Posterior cingulate gyrus (tissue), 11 donors: ENCODE measurements around the gene GDAP2.
"Not testable (repeated sequence)": the region's sequence is repeated elsewhere in the genome, so short reads cannot be mapped to it uniquely, and the experiment has no call there.

Source experiments
- DNase-seq, 10 donors: peaks; one replicate each; pipeline versions ENCODE4 v3.0.0 to v3.0.0-alpha.2; 2020 to 2021; ENCODE audit warnings: mixed read lengths in 3 of 10
- intact Hi-C: fragments of 100-400 bp; cut with DNase I; formaldehyde crosslinking; loops from one replicate; pipeline ENCODE4 v1.15.1; 2023

Gene GDAP2

GRCh38 chr1:117929343-117930172 lies at the start of gene GDAP2, which contains the start of gene WDR3:
Gene GDAP2 (minus strand): TSS chr1:117929621. CDS start chr1:117920357, 9,264 bp downstream.
Gene WDR3 (plus strand): TSS chr1:117929739. CDS start chr1:117933320, 3,581 bp downstream.
- intact Hi-C loops = loop anchor here (10.0 kb wide), 1 partner anchor 325 kb away; the partner anchor contains the start of gene TENT5C

GRCh38 chr1:117976381-117976780 lies 47.0 kb upstream of the GDAP2 start:
- intact Hi-C loops = no loop called here
- DNase-seq = no peak

More at GRCh38 chr1:117929343-117930172, at the start of gene GDAP2, which contains the start of gene WDR3:
- DNase-seq = peak; percentile 95 to 100 (median 98)

GRCh38 chr1:117971777-117972176 lies 42.4 kb upstream of the GDAP2 start:
- intact Hi-C loops = no loop called here

GRCh38 chr1:117970252-117970651 lies 40.8 kb upstream of the GDAP2 start:
- intact Hi-C loops = no loop called here
- DNase-seq = peak in 1 of 10 donors; percentile 9

More at GRCh38 chr1:117971777-117972176, 42.4 kb upstream of the GDAP2 start:
- DNase-seq = no peak

GRCh38 chr1:117967881-117968280 lies 38.5 kb upstream of the GDAP2 start:
- DNase-seq = no peak
- intact Hi-C loops = no loop called here

- intact Hi-C loops = no loop called here
- peak in 1 of 10 donors; percentile 2 for DNase-seq
Observed at GRCh38 chr1:117967477-117967876, 38.1 kb upstream of the GDAP2 start.

GRCh38 chr1:117964290-117965038 lies 35.0 kb upstream of the GDAP2 start:
- intact Hi-C loops = no loop called here
- DNase-seq = no peak

GRCh38 chr1:117959364-117959763 lies 29.9 kb upstream of the GDAP2 start:
- DNase-seq = no peak
- intact Hi-C loops = no loop called here

- intact Hi-C loops = no loop called here
- DNase-seq = no peak
Observed at GRCh38 chr1:117952386-117952785, 23.0 kb upstream of the GDAP2 start.

- intact Hi-C loops = no loop called here
Observed at GRCh38 chr1:117942293-117942692, 12.9 kb upstream of the GDAP2 start.

GRCh38 chr1:117933769-117934168 lies 4.3 kb upstream of the GDAP2 start:
- no peak for DNase-seq
- intact Hi-C loops = no loop called here

More at GRCh38 chr1:117942293-117942692, 12.9 kb upstream of the GDAP2 start:
- DNase-seq = no peak

- no peak for DNase-seq
- intact Hi-C loops = no loop called here
Observed at GRCh38 chr1:117932576-117932975, 3.2 kb upstream of the GDAP2 start.

GRCh38 chr1:117930484-117930883 lies 1.1 kb upstream of the GDAP2 start:
- no peak for DNase-seq

GRCh38 chr1:117930173-117930447 lies 689 bp upstream of the GDAP2 start:
- DNase-seq = no peak
- intact Hi-C loops = no loop called here

More at GRCh38 chr1:117930484-117930883, 1.1 kb upstream of the GDAP2 start:
- intact Hi-C loops = no loop called here

GRCh38 chr1:117928881-117929342 lies 509 bp downstream of the GDAP2 start:
- peak in 9 of 10 donors; percentile 18 to 90 (median 30) for DNase-seq
- intact Hi-C loops = loop anchor here (10.0 kb wide), 1 partner anchor 324 kb away; the partner anchor contains the start of gene TENT5C

GRCh38 chr1:117925981-117926380 lies 3.4 kb downstream of the GDAP2 start:
- intact Hi-C loops = loop anchor here (10.0 kb wide), 1 partner anchor 321 kb away; the partner anchor contains the start of gene TENT5C

GRCh38 chr1:117922717-117923116 lies 6.7 kb downstream of the GDAP2 start:
- intact Hi-C loops = loop anchor here (10.0 kb wide), 1 partner anchor 318 kb away; the partner anchor contains the start of gene TENT5C
- DNase-seq = not testable (repeated sequence)

More at GRCh38 chr1:117925981-117926380, 3.4 kb downstream of the GDAP2 start:
- no peak for DNase-seq

- DNase-seq = no peak
- intact Hi-C loops = loop anchor here (10.0 kb wide), 1 partner anchor 317 kb away; the partner anchor contains the start of gene TENT5C
Observed at GRCh38 chr1:117921991-117922390, 7.4 kb downstream of the GDAP2 start.

GRCh38 chr1:117919376-117919775 lies 10.0 kb downstream of the GDAP2 start:
- DNase-seq = no peak
- intact Hi-C loops = loop anchor here (10.0 kb wide), 1 partner anchor 65 kb away; no protein-coding TSS in a partner anchor

- intact Hi-C loops = loop anchor here (10.0 kb wide), 1 partner anchor 56 kb away; no protein-coding TSS in a partner anchor
- no peak for DNase-seq
Observed at GRCh38 chr1:117911051-117911450, 18.4 kb downstream of the GDAP2 start.

GRCh38 chr1:117905019-117905418 lies 24.4 kb downstream of the GDAP2 start:
- DNase-seq = no peak
- intact Hi-C loops = no loop called here
